Prostate gland (tissue), 2 donors: Measurements from ENCODE around the gene SRRM4. TPM values are rescaled to one million over a fixed set of nuclear protein-coding genes. Genes with fewer than 3 reads are reported as not detected.

Source experiments
- DNase-seq: peaks from one replicate; pipeline ENCODE4 v3.0.0-alpha.2; 2019; ENCODE audit warnings: low spot score
- H3K27ac ChIP-seq, 2 donors: fragments of 200-600 bp; sonication (generic); 2 replicates each; pipeline ENCODE4 v1.5.1; 2017 to 2019
- H3K27me3 ChIP-seq: fragments of 200-600 bp; sonication (generic); replicated peaks from 2 replicates; pipeline ENCODE4 v1.5.1; 2019; ENCODE audit not compliant: insufficient read depth
- H3K36me3 ChIP-seq, 2 donors: fragments of 200-600 bp; sonication (generic); 1 replicate in 1 of 2; 2 replicates in 1 of 2; pipeline versions ENCODE4 v1.5.1 to v1.8.1; 2017 to 2019
- H3K4me1 ChIP-seq: fragments of 200-600 bp; sonication (generic); replicated peaks from 2 replicates; pipeline ENCODE4 v1.5.1; 2019
- H3K4me3 ChIP-seq, 2 donors: fragments of 200-600 bp; sonication (generic); 2 replicates each; pipeline ENCODE4 v1.5.1; 2017 to 2019
- H3K9me3 ChIP-seq: fragments of 200-600 bp; sonication (generic); 2 replicates; pipeline ENCODE4 v1.5.1; 2017
- CTCF ChIP-seq, 4 experiments: fragments of 200-600 bp in 2 of 4; fragments of 450-650 bp in 2 of 4; sonication (generic) in 2 of 4; IDR thresholded peaks; 1 replicate in 3 of 4; 2 replicates in 1 of 4; pipeline ENCODE4 v1.5.1; 2016 to 2019; ENCODE audit warnings: antibody characterized with exemption in 4 of 4, mild to moderate bottlenecking in 2 of 4, moderate library complexity in 2 of 4
- POLR2A ChIP-seq: fragments of 450-650 bp; IDR thresholded peaks from one replicate; pipeline ENCODE4 v1.6.1; 2016; ENCODE audit warnings: antibody characterized with exemption, mild to moderate bottlenecking
- POLR2AphosphoS5 ChIP-seq: sonication (generic); formaldehyde crosslinking; IDR thresholded peaks from one replicate; pipeline ENCODE4 v1.6.1; 2017; ENCODE audit warnings: antibody characterized with exemption
- WGBS: methylation state at CpG from one replicate; pipeline ENCODE4 v1.1.5; 2018; 5-methylcytosine and 5-hydroxymethylcytosine counted together
- intact Hi-C: fragments of 100-400 bp; cut with DNase I; formaldehyde crosslinking; loops from one replicate; pipeline ENCODE4 v1.14.2; 2022
- total RNA-seq, 2 donors: library from RNA; depleted of rRNA; stranded (reverse); fragments of >200 nt; gene quantifications; one replicate each; pipeline ENCODE4 v1.1.0, GENCODE V29; 2016

Gene SRRM4
- total RNA-seq, 2 donors from 2014 or later, result 0.05 to 0.11 TPM

DNA sequence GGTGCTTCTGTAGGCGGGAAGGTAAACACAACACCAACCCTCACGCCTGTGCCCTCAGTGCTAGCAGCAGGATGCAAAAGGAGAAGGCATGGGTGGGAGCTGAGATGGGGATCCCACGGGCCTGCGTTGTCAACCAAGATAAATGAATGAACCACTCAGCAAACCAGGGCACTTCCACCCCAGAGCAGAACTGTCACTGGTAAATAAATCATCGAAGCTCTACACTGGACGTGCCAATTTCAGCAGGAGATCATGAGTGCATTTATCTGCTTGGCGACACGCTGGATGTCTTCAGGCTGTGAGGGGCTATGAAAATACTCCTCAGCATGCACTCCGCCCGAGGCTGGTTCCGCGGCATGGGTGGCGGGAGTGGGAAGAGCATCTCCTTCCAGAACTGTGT lies 230.5 kb downstream of the SRRM4 start:
- no peak for DNase-seq
- Histone ChIP-seq H3K4me1 (no peaks in the 10 kb centered on the region), H3K9me3 (no peaks in the 10 kb centered on the region), H3K36me3 (no peaks in the 10 kb centered on the region), H3K4me3 (no peak overlapping the region), H3K27ac (no peak overlapping the region), H3K27me3 (no peaks in the 10 kb centered on the region)
- TF ChIP-seq POLR2AphosphoS5 (no peak), POLR2A (no peak), CTCF (IDR thresholded peaks at IDR 0.05) (no peak)
- WGBS, result 71% methylated on average over 13 of the region's 13 CpGs
- intact Hi-C loops, result no loop called here

Other genes starting within 250 kb of the SRRM4 start
- 10 to 100 TPM; 67.0 to 96.9 TPM for gene HSPB8, start 197.4 kb downstream of the SRRM4 start, total RNA-seq